ENCODE results near the gene TCEANC2.
"Not testable (repeated sequence)": the region's sequence is repeated elsewhere in the genome, so short reads cannot be mapped to it uniquely, and the experiment has no call there.

TCEANC2 gene

GRCh38 chr1:54017979-54018378 is 35.4 kb upstream of the TCEANC2 start, which contains the start of gene LDLRAD1:
LDLRAD1 (minus strand) TSS chr1:54018186; CDS start chr1:54018112, 74 bp downstream.
- Histone ChIP-seq H3K4me3 (ENCODE audit: low read length) (no peak within 1 kb of the TSS), H3K36me3 (ENCODE audit: control insufficient read depth, low read length) (no peaks in the 10 kb centered on the region)

GRCh38 chr1:54018635-54019034 is 34.8 kb upstream of the TCEANC2 start:
- Histone ChIP-seq H3K4me3 (ENCODE audit: low read length) (no peak overlapping the region), H3K36me3 (ENCODE audit: control insufficient read depth, low read length) (no peaks in the 10 kb centered on the region), H3K9me2 (replicated peaks; ENCODE audit: control insufficient read depth, low read length) (no peaks in the 10 kb centered on the region), H4K20me1 (ENCODE audit: control insufficient read depth, insufficient read depth, low read depth, low read length) (no peaks in the 10 kb centered on the region), H3K79me2 (ENCODE audit: control insufficient read depth, low read length) (no peaks in the 10 kb centered on the region), H3K4me2 (ENCODE audit: low read length) (no peak overlapping the region), H3F3A (ENCODE audit: control insufficient read depth, insufficient read depth) (no peaks in the 10 kb centered on the region), H3K9me3 (ENCODE audit: control insufficient read depth, insufficient read depth, low read length) (no peaks in the 10 kb centered on the region), H3K27ac (ENCODE audit: low read depth, low read length) (no peak overlapping the region), H3K4me1 (ENCODE audit: control insufficient read depth, low read length) (no peaks in the 10 kb centered on the region), H3K27me3 (ENCODE audit: control insufficient read depth, low read length) (no peaks in the 10 kb centered on the region; the same call in 1 of the 2 replicates)
- TF ChIP-seq EZH2phosphoT487 (IDR thresholded peaks at IDR 0.05; ENCODE audit: borderline replicate concordance, low read length) (no peak), CTCF (IDR thresholded peaks at IDR 0.05; ENCODE audit: low read depth, low read length, poor library complexity, severe bottlenecking) (no peak)

More at GRCh38 chr1:54017979-54018378, 35.4 kb upstream of the TCEANC2 start, which contains the start of gene LDLRAD1:
- Histone ChIP-seq H3K4me1 (ENCODE audit: control insufficient read depth, low read length) (no peaks in the 10 kb centered on the region), H3F3A (ENCODE audit: control insufficient read depth, insufficient read depth) (no peaks in the 10 kb centered on the region), H4K20me1 (ENCODE audit: control insufficient read depth, insufficient read depth, low read depth, low read length) (no peaks in the 10 kb centered on the region), H3K27me3 (ENCODE audit: control insufficient read depth, low read length) (no peaks in the 10 kb centered on the region; the same call in 1 of the 2 replicates), H3K9me2 (replicated peaks; ENCODE audit: control insufficient read depth, low read length) (no peaks in the 10 kb centered on the region), H3K79me2 (ENCODE audit: control insufficient read depth, low read length) (no peaks in the 10 kb centered on the region), H3K27ac (ENCODE audit: low read depth, low read length) (no peak within 1 kb of the TSS), H3K9me3 (ENCODE audit: control insufficient read depth, insufficient read depth, low read length) (no peaks in the 10 kb centered on the region), H3K4me2 (ENCODE audit: low read length) (no peak within 1 kb of the TSS)
- TF ChIP-seq CTCF (IDR thresholded peaks at IDR 0.05; ENCODE audit: low read depth, low read length, poor library complexity, severe bottlenecking) (no peak), EZH2phosphoT487 (IDR thresholded peaks at IDR 0.05; ENCODE audit: borderline replicate concordance, low read length) (no peak)

GRCh38 chr1:54019562-54020176 is 33.7 kb upstream of the TCEANC2 start:
- H3K27ac ChIP-seq (ENCODE audit: low read depth, low read length); H3K27me3 ChIP-seq (ENCODE audit: control insufficient read depth, low read length); H3K4me1 ChIP-seq (ENCODE audit: control insufficient read depth, low read length); H4K20me1 ChIP-seq (ENCODE audit: control insufficient read depth, insufficient read depth, low read depth, low read length); H3K9me2 ChIP-seq (replicated peaks; ENCODE audit: control insufficient read depth, low read length); H3K36me3 ChIP-seq (ENCODE audit: control insufficient read depth, low read length); H3K4me3 ChIP-seq (ENCODE audit: low read length); H3K4me2 ChIP-seq (ENCODE audit: low read length); H3F3A ChIP-seq (ENCODE audit: control insufficient read depth, insufficient read depth); H3K79me2 ChIP-seq (ENCODE audit: control insufficient read depth, low read length); H3K9me3 ChIP-seq (ENCODE audit: control insufficient read depth, insufficient read depth, low read length): not testable (repeated sequence)

- Histone ChIP-seq H3K4me1 (ENCODE audit: control insufficient read depth, low read length) (no peaks in the 10 kb centered on the region), H3K4me3 (ENCODE audit: low read length) (no peak overlapping the region), H3F3A (ENCODE audit: control insufficient read depth, insufficient read depth) (0 out of 2 replicates have a peak, but pooled peaks cover 3% of the 10 kb centered on the region), H3K9me3 (ENCODE audit: control insufficient read depth, insufficient read depth, low read length) (no peaks in the 10 kb centered on the region), H3K4me2 (ENCODE audit: low read length) (no peak overlapping the region), H3K36me3 (ENCODE audit: control insufficient read depth, low read length) (peaks cover 3% of the 10 kb centered on the region; the same call in 1 of the 2 replicates), H3K79me2 (ENCODE audit: control insufficient read depth, low read length) (no peaks in the 10 kb centered on the region), H3K27me3 (ENCODE audit: control insufficient read depth, low read length) (no peaks in the 10 kb centered on the region), H3K27ac (ENCODE audit: low read depth, low read length) (no peak overlapping the region), H4K20me1 (ENCODE audit: control insufficient read depth, insufficient read depth, low read depth, low read length) (no peaks in the 10 kb centered on the region), H3K9me2 (replicated peaks; ENCODE audit: control insufficient read depth, low read length) (no peaks in the 10 kb centered on the region)
- TF ChIP-seq CTCF (IDR thresholded peaks at IDR 0.05; ENCODE audit: low read depth, low read length, poor library complexity, severe bottlenecking) (no peak), EZH2phosphoT487 (IDR thresholded peaks at IDR 0.05; ENCODE audit: borderline replicate concordance, low read length) (no peak)
Observed at GRCh38 chr1:54024358-54024757, 29.1 kb upstream of the TCEANC2 start.

- not testable (repeated sequence) for H3K4me2 ChIP-seq (ENCODE audit: low read length); H4K20me1 ChIP-seq (ENCODE audit: control insufficient read depth, insufficient read depth, low read depth, low read length); H3K79me2 ChIP-seq (ENCODE audit: control insufficient read depth, low read length); H3K36me3 ChIP-seq (ENCODE audit: control insufficient read depth, low read length); H3K9me2 ChIP-seq (replicated peaks; ENCODE audit: control insufficient read depth, low read length); H3F3A ChIP-seq (ENCODE audit: control insufficient read depth, insufficient read depth); H3K9me3 ChIP-seq (ENCODE audit: control insufficient read depth, insufficient read depth, low read length); H3K27me3 ChIP-seq (ENCODE audit: control insufficient read depth, low read length); H3K4me1 ChIP-seq (ENCODE audit: control insufficient read depth, low read length); H3K4me3 ChIP-seq (ENCODE audit: low read length); H3K27ac ChIP-seq (ENCODE audit: low read depth, low read length)
Observed at GRCh38 chr1:54024811-54025210, 28.6 kb upstream of the TCEANC2 start.

Measured in DOHH2 (cell line).